HG03354 (cell line): ENCODE measurements around the gene TRMT2B.
"Not testable (repeated sequence)": the region's sequence is repeated elsewhere in the genome, so short reads cannot be mapped to it uniquely, and the experiment has no call there.

Source experiments
- ATAC-seq: cut with Tn5 transposase; IDR thresholded peaks from one replicate; pipeline ENCODE4 v1.9.1; 2021; ENCODE audit warnings: mild to moderate bottlenecking; ENCODE audit not compliant: unreplicated experiment, poor library complexity, severe bottlenecking

TRMT2B gene

GRCh38 chrX:101022020-101022419 lies 29.9 kb downstream of the TRMT2B start:
- no peak for ATAC-seq

DNA sequence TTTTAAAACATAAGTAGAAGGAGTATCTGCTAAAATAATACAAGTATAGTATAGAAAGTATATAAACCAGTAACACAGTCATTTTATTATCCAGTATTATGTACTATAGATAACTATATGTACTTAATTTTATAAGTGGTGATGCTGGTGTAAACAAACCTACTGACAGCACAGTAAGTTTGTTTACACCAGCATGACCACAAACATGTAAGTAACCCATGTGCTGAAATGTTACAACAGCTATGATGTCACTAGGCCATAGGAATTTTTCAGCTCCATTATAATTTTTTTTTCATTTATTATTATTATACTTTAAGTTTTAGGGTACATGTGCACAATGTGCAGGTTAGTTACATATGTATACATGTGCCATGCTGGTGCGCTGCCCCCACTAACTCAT lies 39.9 kb downstream of the TRMT2B start:
- not testable (repeated sequence) for ATAC-seq

- ATAC-seq = no peak
Observed at GRCh38 chrX:101009090-101009489, 42.8 kb downstream of the TRMT2B start.

DNA sequence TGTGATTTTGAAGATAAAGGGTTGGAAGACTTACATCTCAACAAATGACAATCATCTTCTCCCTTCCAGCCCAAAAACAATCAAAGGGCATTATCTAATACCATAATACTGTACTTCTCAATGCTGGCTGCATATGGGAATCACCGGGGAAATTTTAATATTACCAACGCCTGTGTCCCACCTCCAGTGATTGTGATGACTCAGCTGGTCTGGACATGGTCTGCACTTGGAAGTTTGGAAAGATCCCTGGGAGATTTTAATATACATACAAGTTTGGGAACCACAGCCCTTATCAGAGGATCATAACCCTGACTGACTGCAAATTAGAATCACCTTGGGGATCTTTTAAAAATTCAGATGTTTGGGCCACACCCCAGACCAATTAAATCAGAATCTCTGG lies 52.5 kb downstream of the TRMT2B start:
- ATAC-seq = no peak

DNA sequence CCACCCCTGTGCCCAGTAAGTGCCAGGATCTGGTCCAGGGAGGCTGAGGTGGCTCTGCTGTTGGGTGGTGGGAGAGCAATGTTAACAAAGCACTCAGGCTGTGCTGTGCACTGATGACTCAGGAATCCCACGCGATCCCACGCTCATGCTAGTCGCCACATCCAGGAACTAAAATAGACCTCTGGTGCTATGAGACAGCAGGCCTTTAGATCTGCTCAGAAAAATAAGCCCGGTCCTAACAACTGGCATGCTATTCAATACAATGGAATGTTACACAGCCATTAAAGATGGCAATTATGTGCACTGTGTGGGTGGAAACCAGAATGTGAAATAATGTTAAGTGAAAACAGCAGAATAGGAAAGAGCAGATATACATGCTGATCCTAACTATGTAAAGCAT lies 56.4 kb downstream of the TRMT2B start:
- ATAC-seq = no peak

DNA sequence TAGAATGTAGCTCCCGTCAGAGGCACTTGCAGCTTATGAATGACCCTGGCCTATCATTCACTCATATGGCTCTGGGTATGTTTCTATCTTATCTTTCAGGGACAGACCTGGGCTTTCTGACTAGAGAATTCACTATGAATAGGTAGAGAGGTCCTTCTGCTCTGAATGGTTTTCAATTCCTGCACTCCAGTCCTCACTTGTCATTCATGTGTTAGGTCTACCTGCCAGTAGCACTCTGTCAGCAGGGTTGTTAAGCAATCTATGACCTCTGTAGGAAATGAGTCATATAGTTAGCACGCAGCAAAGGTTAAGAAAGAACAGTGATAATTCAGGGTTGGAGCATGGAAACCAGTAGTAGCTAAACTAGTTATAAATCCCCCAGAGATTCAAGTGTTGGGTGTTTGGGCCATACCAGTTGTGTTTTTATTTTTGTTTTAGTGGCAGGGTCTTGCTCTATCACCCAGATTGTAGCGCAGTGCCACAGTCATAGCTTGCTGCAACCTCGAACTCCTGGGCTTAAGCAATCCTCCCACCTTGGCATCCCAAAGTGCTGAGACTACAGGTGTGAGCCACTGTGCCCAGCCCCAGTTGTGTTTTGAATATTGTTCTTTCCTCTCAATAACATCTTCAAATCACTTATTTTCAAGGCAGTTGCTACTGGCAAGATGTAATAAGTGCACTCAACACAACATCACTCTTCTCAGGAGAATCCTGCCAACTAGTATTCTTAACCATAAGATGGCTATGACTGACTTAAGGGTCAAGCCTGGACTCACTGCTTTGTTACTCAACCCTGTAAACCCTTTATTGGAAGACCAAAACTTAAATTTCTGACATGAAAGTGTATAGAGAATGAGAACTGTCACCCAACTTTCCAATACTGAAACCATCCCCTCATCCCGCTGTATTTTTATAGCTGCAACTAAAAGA lies 57.3 kb downstream of the TRMT2B start:
- ATAC-seq = peak; percentile 83

DNA sequence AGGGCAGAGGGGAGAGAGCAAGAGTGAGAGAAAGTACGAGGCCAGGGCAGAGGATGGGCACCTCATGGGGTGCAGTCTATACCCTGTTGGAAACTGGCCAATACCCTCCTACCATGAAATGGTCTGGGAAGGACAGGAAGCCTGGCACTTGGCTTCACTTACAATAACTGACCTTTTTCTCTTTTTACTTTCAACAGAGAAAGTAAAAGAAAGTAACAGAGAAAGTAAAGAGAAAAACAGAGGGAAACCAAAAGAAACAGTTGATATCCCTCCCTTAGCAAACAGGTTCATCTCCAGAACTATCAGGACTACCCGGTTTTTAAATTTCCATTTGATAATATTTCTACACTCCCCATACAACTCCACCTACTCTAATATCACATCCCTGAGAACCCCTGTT lies 61.8 kb downstream of the TRMT2B start:
- no peak for ATAC-seq

DNA sequence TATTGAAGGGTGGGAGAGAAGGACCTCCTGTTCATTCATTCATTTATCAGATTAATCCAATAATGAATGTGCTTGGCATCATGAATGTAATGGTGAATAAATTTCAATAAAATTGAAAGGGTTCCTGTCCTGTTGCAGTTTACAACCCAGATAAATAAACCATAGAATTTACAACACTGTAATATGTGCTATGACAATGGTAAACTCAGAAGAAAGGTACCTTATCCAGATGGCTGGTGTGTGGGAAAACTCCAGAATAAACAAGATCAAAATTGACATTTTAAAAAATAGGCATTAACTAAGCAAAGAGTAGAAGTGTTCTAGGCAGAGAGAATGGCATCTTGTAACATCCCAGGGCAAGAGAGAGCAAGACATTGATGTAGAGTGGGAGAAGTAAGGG lies 67.1 kb downstream of the TRMT2B start:
- ATAC-seq = no peak

DNA sequence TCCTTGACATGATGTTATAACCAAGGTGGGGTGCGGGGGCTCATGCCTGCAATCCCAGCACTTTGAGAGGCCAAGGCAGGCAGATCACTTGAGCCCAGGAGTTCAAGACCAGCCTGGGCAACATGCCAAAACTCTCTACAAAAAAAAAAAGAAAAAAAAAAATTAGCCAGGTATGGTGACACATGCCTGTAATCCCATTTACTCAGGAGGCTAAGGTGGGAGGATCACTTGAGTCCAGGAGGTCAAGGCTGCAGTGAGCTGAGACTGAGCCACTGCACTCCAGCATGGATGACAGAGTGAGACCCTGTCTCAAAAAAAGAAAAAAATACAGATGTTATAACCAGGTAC lies 70.4 kb downstream of the TRMT2B start:
- ATAC-seq = not testable (repeated sequence)

GRCh38 chrX:100980608-100981497 lies 71.1 kb downstream of the TRMT2B start:
- no peak for ATAC-seq

DNA sequence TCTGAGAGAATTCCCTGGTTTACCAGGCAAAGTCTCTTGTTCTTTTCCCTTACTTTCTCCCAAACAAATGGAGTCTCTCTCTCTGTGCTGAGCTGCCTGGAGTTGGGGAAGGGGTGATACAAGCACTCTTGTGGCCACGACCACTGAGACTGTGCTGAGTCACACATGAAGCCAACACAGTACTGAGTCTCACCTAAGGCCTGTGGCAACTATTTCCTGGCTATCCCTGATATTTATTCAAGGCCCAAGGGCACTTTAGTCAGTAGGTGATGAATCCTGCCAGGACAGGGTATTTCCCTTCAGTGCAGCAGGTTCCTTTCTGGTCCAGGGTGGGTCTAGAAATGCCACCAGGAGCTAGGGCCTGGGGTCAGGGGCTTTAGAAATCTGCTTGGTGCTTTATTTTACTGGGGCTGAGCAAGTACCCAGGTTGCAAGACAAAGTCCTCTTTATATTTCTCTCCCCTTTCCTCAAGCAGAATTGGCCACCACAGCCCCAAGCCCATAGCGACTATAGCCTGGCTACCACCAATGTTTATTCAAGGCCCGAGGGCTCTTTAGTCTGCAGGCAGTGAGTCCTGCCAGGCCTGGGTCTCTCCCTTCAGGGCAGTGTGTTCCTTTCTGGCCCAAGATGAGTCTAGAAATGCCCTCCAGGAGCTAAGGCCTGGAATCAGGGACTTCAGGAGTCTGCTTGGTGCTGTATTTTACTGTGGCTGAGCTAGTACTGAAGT lies 71.9 kb downstream of the TRMT2B start:
- ATAC-seq = no peak

DNA sequence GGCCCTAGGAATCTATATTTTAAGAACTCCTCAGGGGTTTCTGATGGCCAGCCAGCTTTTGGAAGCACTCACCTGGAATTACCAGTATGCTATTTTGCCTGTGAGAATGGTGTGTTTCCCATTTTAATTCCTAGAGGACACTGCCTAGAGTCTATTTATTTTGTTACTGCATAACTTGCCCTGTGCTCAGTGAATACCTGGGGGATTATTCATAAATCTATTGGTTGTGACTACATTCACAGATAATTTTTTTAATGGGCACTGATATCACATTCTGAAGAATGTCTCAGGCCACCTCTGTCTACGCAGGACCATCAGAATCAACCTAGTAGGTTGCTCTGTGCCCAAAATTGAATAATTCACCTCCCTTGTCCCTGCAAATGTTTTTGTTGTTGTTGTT lies 75.7 kb downstream of the TRMT2B start:
- ATAC-seq = no peak

DNA sequence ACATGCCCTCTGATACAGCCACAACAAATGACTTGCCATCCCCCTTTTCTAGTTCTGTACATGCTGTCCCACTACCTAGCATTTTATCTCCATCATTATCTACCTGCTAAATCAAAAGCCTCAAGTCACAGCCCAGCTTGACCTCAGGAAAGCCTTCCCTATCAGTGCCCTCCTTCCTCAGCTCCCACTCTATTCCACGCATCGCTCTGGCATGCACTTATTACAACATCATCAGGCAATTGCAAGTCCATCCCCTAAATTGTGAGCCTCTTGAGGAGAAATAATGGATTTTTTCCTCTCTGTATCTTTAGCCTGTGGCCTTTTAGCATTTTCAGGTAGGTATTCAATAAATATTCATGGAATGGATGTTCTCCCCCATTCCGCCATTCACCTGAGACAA lies 76.7 kb downstream of the TRMT2B start:
- no peak for ATAC-seq

GRCh38 chrX:100973411-100973810 lies 78.5 kb downstream of the TRMT2B start:
- ATAC-seq = no peak

DNA sequence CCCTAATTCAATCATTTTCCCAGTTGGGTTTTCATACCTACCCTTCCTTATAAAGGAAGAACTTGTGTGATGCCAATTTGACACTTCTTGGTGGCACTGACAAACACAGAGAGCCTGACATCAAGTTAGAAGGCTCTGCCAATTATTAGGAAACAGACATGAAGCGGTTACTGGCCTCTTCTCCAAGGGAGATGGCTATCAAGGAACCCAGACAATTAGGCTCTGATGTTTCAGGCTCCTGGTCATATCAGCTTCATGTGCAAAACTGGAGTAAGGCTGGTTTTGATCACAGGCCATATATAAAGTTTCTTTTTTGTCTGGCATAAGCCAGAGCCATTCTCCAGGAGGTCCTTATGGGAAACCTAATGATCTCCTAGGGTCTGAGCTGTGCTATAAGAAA lies 82.0 kb downstream of the TRMT2B start:
- no peak for ATAC-seq

DNA sequence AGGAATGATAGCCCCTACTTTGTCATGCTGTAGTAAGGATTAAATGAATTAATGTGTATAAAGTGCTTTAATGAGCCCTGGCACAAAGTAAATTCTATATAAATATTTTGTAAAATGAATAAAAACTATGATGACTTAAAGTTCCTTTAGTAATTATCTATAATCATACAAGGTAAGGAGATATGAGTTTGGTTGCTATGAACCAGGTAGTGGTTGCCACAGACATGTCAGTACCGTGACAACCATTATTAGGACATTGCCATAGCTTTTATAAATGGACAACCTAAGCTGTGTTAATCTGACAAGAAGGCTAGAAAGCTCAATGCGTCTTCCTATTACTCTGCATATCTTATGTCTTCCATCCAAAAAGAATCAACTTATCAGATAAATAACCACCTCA lies 82.5 kb downstream of the TRMT2B start, which contains the start of gene ARL13A:
Gene ARL13A, plus strand, starts transcription at position 301 of the 400 bp plus-strand sequence. CDS start 3,982 bp downstream, outside the sequence.
- no peak for ATAC-seq

- ATAC-seq = no peak
Observed at GRCh38 chrX:100964362-100964761, 87.5 kb downstream of the TRMT2B start.

DNA sequence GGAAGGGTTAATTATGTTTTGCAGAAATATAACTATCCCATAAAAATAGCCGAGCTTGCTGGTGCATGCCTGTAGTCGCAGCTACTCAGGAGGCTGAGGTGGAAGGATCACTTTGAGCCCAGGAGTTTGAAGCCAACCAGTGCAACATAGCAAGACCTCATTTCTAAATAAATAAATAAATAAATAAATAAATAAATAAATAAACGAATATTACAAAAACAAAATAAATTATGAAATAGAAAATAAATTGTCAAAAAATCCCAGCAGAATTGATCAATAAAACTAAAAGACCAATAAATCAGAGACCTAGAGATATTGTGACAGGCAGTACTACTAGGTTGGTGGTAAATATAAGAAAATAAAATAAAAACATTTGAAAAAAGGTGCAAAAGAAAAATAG lies 89.1 kb downstream of the TRMT2B start:
- ATAC-seq = no peak
